ENCODE data around the gene TBC1D22A.

TBC1D22A gene

GRCh38 chr22:47196166-47196849 is 433.9 kb downstream of the TBC1D22A start:
- H3K4me3 ChIP-seq (ENCODE audit: low read depth, low read length): no peak overlapping the region
- TF ChIP-seq CTCF (IDR thresholded peaks at IDR 0.05; ENCODE audit: low read depth, low read length): no peak

- TF ChIP-seq CTCF (IDR thresholded peaks at IDR 0.05; ENCODE audit: low read depth, low read length): no peak
- H3K4me3 ChIP-seq (ENCODE audit: low read depth, low read length): no peak overlapping the region
Observed at GRCh38 chr22:47196881-47197772, 434.7 kb downstream of the TBC1D22A start.

GRCh38 chr22:47197773-47198500 is 435.5 kb downstream of the TBC1D22A start:
- H3K4me3 ChIP-seq (ENCODE audit: low read depth, low read length): no peak overlapping the region
- TF ChIP-seq CTCF (IDR thresholded peaks at IDR 0.05; ENCODE audit: low read depth, low read length): no peak

- no peak for TF ChIP-seq CTCF (IDR thresholded peaks at IDR 0.05; ENCODE audit: low read depth, low read length)
- no peak overlapping the region for H3K4me3 ChIP-seq (ENCODE audit: low read depth, low read length)
Observed at GRCh38 chr22:47198801-47199251, 436.4 kb downstream of the TBC1D22A start.

- no peak for TF ChIP-seq CTCF (IDR thresholded peaks at IDR 0.05; ENCODE audit: low read depth, low read length)
Observed at GRCh38 chr22:47199261-47199978, 437.0 kb downstream of the TBC1D22A start.

GRCh38 chr22:47199979-47200272 is 437.5 kb downstream of the TBC1D22A start:
- no peak for TF ChIP-seq CTCF (IDR thresholded peaks at IDR 0.05; ENCODE audit: low read depth, low read length)
- no peak overlapping the region for H3K4me3 ChIP-seq (ENCODE audit: low read depth, low read length)

More at GRCh38 chr22:47199261-47199978, 437.0 kb downstream of the TBC1D22A start:
- no peak overlapping the region for H3K4me3 ChIP-seq (ENCODE audit: low read depth, low read length)

All from WI38 (cell line).